Uterus (tissue), 2 donors: ENCODE results near the gene LGALS9C.
"Not testable (repeated sequence)": the region's sequence is repeated elsewhere in the genome, so short reads cannot be mapped to it uniquely, and the experiment has no call there.

Experiments used
- POLR2A ChIP-seq, 2 donors: fragments of 450-650 bp; IDR thresholded peaks; one replicate each; pipeline ENCODE4 v1.6.1; 2016; ENCODE audit warnings: antibody characterized with exemption in 2 of 2, mild to moderate bottlenecking in 1 of 2, moderate library complexity in 1 of 2
- TF ChIP-seq, protein P1 (sequence below), 4 experiments: fragments of 200-600 bp in 2 of 4; fragments of 450-650 bp in 2 of 4; sonication (generic) in 2 of 4; IDR thresholded peaks; one replicate each; pipeline ENCODE4 v1.5.1; 2016 to 2019; ENCODE audit warnings: antibody characterized with exemption in 4 of 4, mild to moderate bottlenecking in 2 of 4, moderate library complexity in 1 of 4

DNA sequence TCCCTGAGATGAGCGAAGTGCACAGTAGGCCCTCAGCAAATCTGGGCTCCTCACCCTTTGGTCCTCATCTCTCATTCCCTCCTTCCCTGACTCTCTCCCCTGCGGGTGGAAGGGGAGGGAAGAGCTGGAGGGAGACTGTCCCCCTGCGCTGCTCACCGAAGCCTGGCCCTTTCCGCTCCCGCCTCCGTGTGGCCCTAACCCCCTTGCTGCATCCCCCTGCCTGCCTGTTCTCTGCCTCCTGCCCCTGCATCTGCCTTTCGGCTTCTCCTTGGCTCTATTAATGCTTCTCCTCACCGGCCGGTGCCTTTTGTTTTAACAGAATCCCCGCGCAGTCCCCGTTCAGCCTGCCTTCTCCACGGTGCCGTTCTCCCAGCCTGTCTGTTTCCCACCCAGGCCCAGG lies 12.0 kb downstream of the LGALS9C start:
- not testable (repeated sequence) for TF ChIP-seq POLR2A (IDR thresholded peaks at IDR 0.05)
- TF ChIP-seq, protein P1, sequence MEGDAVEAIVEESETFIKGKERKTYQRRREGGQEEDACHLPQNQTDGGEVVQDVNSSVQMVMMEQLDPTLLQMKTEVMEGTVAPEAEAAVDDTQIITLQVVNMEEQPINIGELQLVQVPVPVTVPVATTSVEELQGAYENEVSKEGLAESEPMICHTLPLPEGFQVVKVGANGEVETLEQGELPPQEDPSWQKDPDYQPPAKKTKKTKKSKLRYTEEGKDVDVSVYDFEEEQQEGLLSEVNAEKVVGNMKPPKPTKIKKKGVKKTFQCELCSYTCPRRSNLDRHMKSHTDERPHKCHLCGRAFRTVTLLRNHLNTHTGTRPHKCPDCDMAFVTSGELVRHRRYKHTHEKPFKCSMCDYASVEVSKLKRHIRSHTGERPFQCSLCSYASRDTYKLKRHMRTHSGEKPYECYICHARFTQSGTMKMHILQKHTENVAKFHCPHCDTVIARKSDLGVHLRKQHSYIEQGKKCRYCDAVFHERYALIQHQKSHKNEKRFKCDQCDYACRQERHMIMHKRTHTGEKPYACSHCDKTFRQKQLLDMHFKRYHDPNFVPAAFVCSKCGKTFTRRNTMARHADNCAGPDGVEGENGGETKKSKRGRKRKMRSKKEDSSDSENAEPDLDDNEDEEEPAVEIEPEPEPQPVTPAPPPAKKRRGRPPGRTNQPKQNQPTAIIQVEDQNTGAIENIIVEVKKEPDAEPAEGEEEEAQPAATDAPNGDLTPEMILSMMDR (IDR thresholded peaks at IDR 0.05) = not testable (repeated sequence)
